Large intestine (tissue), 3 donors: ENCODE measurements around the gene PRKAR1B. TPM values are rescaled to one million over a fixed set of nuclear protein-coding genes. Genes with fewer than 3 reads are reported as not detected.

Experiments
- DNase-seq, 2 donors: peaks; one replicate each; pipeline versions ENCODE4 v3.0.0 to v3.0.0-alpha.2; 2013
- H3K27ac ChIP-seq: one replicate; pipeline ENCODE4 v1.5.1; 2013; ENCODE audit warnings: low read length
- H3K27me3 ChIP-seq: 2 replicates; pipeline ENCODE4 v1.6.1; 2013; ENCODE audit warnings: low read length; ENCODE audit not compliant: control insufficient read depth, insufficient read depth
- H3K36me3 ChIP-seq: 2 replicates; pipeline ENCODE4 v1.6.1; 2013; ENCODE audit warnings: low read length; ENCODE audit not compliant: control insufficient read depth, insufficient read depth
- H3K4me1 ChIP-seq: one replicate; pipeline ENCODE4 v1.6.1; 2013; ENCODE audit warnings: low read length; ENCODE audit not compliant: control insufficient read depth, insufficient read depth
- H3K4me3 ChIP-seq: one replicate; pipeline ENCODE4 v1.5.1; 2013; ENCODE audit warnings: low read length
- H3K9me3 ChIP-seq: one replicate; pipeline ENCODE4 v1.6.1; 2013; ENCODE audit warnings: mild to moderate bottlenecking, low read depth, low read length, moderate library complexity; ENCODE audit not compliant: control insufficient read depth
- WGBS: methylation state at CpG from one replicate; pipeline ENCODE4 v1.1.5; 2013; ENCODE audit warnings: low lambda C conversion rate; ENCODE audit not compliant: insufficient coverage; 5-methylcytosine and 5-hydroxymethylcytosine counted together
- polyA plus RNA-seq: library from polyadenylated mRNA; unstranded; fragments of 120-200 nt; gene quantifications from one replicate; pipeline ENCODE4 v1.2.1, GENCODE V29; 2013

The PRKAR1B gene
- polyA plus RNA-seq, 1 donor = 34.8 TPM

GRCh38 chr7:696426-696811, 30.7 kb downstream of the PRKAR1B start:
- Histone ChIP-seq H3K4me1 (peaks cover 3% of the 10 kb centered on the region), H3K27ac (no peak overlapping the region), H3K9me3 (peaks cover 13% of the 10 kb centered on the region), H3K27me3 (no peaks in the 10 kb centered on the region), H3K36me3 (peaks cover 20% of the 10 kb centered on the region), H3K4me3 (no peak overlapping the region)
- no peak for DNase-seq
- no CpG with 5 or more reads among the region's 9 CpGs for WGBS

- no peaks in the 10 kb centered on the region for H3K27me3 ChIP-seq
- peaks cover 5% of the 10 kb centered on the region for H3K36me3 ChIP-seq
- no CpG with 5 or more reads among the region's 22 CpGs for WGBS
- H3K4me1 ChIP-seq = no peaks in the 10 kb centered on the region
- H3K4me3 ChIP-seq = no peak overlapping the region
- no peak for DNase-seq
- no peak overlapping the region for H3K27ac ChIP-seq
- H3K9me3 ChIP-seq = peaks cover 26% of the 10 kb centered on the region
These were observed 33.8 kb downstream of the PRKAR1B start for GRCh38 chr7:693280-693679.

GRCh38 chr7:691361-692045, 35.6 kb downstream of the PRKAR1B start:
- Histone ChIP-seq H3K27me3 (no peaks in the 10 kb centered on the region), H3K27ac (no peak overlapping the region), H3K4me1 (no peaks in the 10 kb centered on the region), H3K9me3 (peaks cover 33% of the 10 kb centered on the region), H3K36me3 (peaks cover 5% of the 10 kb centered on the region), H3K4me3 (no peak overlapping the region)
- no peak for DNase-seq
- no CpG with 5 or more reads among the region's 25 CpGs for WGBS

GRCh38 chr7:690478-691360, 36.4 kb downstream of the PRKAR1B start:
- no CpG with 5 or more reads among the region's 27 CpGs for WGBS
- no peak overlapping the region for H3K27ac ChIP-seq
- peaks cover 5% of the 10 kb centered on the region for H3K36me3 ChIP-seq
- H3K27me3 ChIP-seq = no peaks in the 10 kb centered on the region
- no peak for DNase-seq
- H3K9me3 ChIP-seq = peaks cover 41% of the 10 kb centered on the region
- H3K4me3 ChIP-seq = no peak overlapping the region
- H3K4me1 ChIP-seq = no peaks in the 10 kb centered on the region

GRCh38 chr7:685540-685939, 41.5 kb downstream of the PRKAR1B start:
- no CpG with 5 or more reads among the region's 1 CpG for WGBS
- Histone ChIP-seq H3K4me1 (no peaks in the 10 kb centered on the region), H3K27ac (no peak overlapping the region), H3K27me3 (no peaks in the 10 kb centered on the region), H3K4me3 (no peak overlapping the region), H3K36me3 (peaks cover 18% of the 10 kb centered on the region), H3K9me3 (peaks cover 32% of the 10 kb centered on the region)
- DNase-seq = no peak

DNA sequence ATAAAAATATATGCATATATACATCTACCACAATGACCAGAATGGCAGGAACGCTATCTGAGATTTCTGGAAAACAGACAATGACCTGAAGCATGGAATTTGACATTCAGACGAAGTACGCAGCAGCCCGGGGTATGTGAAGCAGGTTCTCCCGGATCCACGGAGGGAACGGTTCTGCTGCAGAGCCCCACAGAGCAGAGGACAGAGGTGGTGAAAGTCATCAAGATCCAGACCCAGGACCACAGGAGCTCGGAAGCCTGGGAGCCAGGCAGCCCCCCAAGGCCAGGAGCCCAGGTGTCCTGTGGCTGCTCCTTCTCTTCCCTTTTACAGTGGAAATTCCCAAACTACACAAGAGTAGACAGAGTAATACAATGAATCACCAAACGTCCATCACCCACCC, 42.7 kb downstream of the PRKAR1B start:
- Histone ChIP-seq H3K27ac (no peak overlapping the region), H3K27me3 (no peaks in the 10 kb centered on the region), H3K4me1 (no peaks in the 10 kb centered on the region), H3K4me3 (no peak overlapping the region), H3K9me3 (peaks cover 35% of the 10 kb centered on the region), H3K36me3 (peaks cover 26% of the 10 kb centered on the region)
- WGBS = no CpG with 5 or more reads among the region's 9 CpGs
- DNase-seq = no peak

- Histone ChIP-seq H3K27me3 (no peaks in the 10 kb centered on the region), H3K9me3 (peaks cover 34% of the 10 kb centered on the region), H3K27ac (no peak overlapping the region), H3K36me3 (peaks cover 32% of the 10 kb centered on the region), H3K4me3 (no peak overlapping the region), H3K4me1 (no peaks in the 10 kb centered on the region)
- WGBS = no CpG with 5 or more reads among the region's 19 CpGs
- no peak for DNase-seq
These were observed 43.4 kb downstream of the PRKAR1B start for GRCh38 chr7:683526-684205.

- H3K36me3 ChIP-seq = peaks cover 36% of the 10 kb centered on the region
- no peak overlapping the region for H3K27ac ChIP-seq
- H3K4me3 ChIP-seq = no peak overlapping the region
- peaks cover 26% of the 10 kb centered on the region for H3K9me3 ChIP-seq
- no peaks in the 10 kb centered on the region for H3K27me3 ChIP-seq
- WGBS = no CpG with 5 or more reads among the region's 11 CpGs
- no peaks in the 10 kb centered on the region for H3K4me1 ChIP-seq
- no peak for DNase-seq
These were observed 44.3 kb downstream of the PRKAR1B start for GRCh38 chr7:682810-683209.

DNA sequence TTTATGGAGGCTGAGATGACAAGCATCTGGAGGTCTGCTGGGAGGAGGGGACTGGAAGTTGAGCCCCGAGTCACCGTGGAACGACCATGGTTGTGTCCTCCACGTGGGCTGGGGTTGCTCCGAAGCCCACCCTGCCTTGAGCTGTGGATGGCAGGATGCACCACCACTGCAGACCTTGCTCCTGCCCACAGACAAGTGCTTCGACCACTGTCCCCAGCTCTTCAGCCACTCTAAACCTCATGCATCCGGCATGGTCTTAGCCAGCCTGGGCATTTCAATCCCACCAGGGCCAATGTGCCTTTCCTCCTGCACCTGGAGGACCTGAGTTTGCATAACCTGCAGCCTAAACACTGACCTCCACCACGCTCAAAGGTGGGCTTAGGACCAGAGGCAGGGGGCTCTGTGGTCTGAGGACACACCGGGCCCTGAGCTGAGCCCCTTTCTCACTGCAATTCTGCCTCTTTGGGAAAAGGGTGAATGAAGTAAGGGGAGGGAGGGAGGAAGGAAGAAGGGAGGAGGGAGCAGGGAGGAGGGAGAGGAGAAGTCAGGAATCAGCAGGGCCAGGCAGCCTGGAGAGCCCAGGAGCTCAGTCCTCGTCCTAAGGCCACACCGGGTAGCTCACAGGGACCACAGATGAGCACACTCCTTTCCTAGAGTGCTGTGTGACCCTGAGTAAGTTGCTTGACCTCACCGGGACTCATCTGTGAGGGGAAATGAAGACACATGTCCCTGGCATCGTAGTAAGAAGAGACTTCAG, 45.4 kb downstream of the PRKAR1B start:
- Histone ChIP-seq H3K36me3 (peaks cover 43% of the 10 kb centered on the region), H3K4me1 (no peaks in the 10 kb centered on the region), H3K4me3 (no peak overlapping the region), H3K27ac (no peak overlapping the region), H3K27me3 (no peaks in the 10 kb centered on the region), H3K9me3 (peaks cover 24% of the 10 kb centered on the region)
- no peak for DNase-seq
- no CpG with 5 or more reads among the region's 13 CpGs for WGBS
